Panc1 (cell line): ENCODE measurements around the gene NTRK2. TPM values are rescaled to one million over a fixed set of nuclear protein-coding genes. Genes with fewer than 3 reads are reported as not detected.

Source experiments
- ATAC-seq: fragments of 200-7000 bp; cut with Tn5 transposase; 2 replicates; pipeline ENCODE4 v1.9.1; 2020; ENCODE audit warnings: mild to moderate bottlenecking, moderate library complexity
- BruUV-seq: library from RNA; stranded (reverse); fragments of 400-500 nt; replicated peaks from 2 replicates; lab custom pipeline; 2021; lab: Mats Ljungman, UMichigan
- CTCF ChIA-PET: fragments of 300-600 bp; sonication (Branson Sonifier 250); formaldehyde crosslinking; loops from one replicate; lab custom pipeline; 2022; ENCODE audit warnings: antibody characterized with exemption; lab: Charles Lee
- POLR2A ChIA-PET: fragments of 300-600 bp; sonication (Branson Sonifier 250); formaldehyde crosslinking; loops from one replicate; lab custom pipeline; 2022; ENCODE audit warnings: antibody characterized with exemption; lab: Charles Lee
- DNase-seq: peaks from one replicate; pipeline ENCODE4 v3.0.0-alpha.2; 2010; ENCODE audit warnings: low read depth, low spot score
- H3K27ac ChIP-seq: 2 replicates; pipeline ENCODE4 v1.5.1; 2011; ENCODE audit warnings: mild to moderate bottlenecking, low read length, inconsistent platforms
- H3K27me3 ChIP-seq: fragments of 200-500 bp; sonication (Bioruptor generic); 2 replicates; pipeline ENCODE4 v1.6.0; 2014; ENCODE audit warnings: low read length, inconsistent platforms; ENCODE audit not compliant: control insufficient read depth, insufficient read depth
- H3K36me3 ChIP-seq: fragments of 200-500 bp; sonication (Bioruptor generic); 2 replicates; pipeline ENCODE4 v1.5.1; 2014; ENCODE audit warnings: inconsistent platforms, mild to moderate bottlenecking, low read length, moderate library complexity; ENCODE audit not compliant: control insufficient read depth, insufficient read depth
- H3K4me1 ChIP-seq: 2 replicates; pipeline ENCODE4 v1.5.1; 2011; ENCODE audit warnings: inconsistent platforms, mild to moderate bottlenecking, low read length, moderate library complexity; ENCODE audit not compliant: control insufficient read depth, insufficient read depth
- H3K4me3 ChIP-seq, 2 experiments: 2 replicates each; pipeline ENCODE4 v1.5.1; 2011 to 2012; ENCODE audit warnings: low read depth in 2 of 2, low read length in 2 of 2, mild to moderate bottlenecking in 2 of 2, inconsistent platforms in 1 of 2, moderate library complexity in 1 of 2
- H3K9me3 ChIP-seq: fragments of 200-500 bp; sonication (Bioruptor generic); 2 replicates; pipeline ENCODE4 v1.5.1; 2014; ENCODE audit warnings: low read depth, mild to moderate bottlenecking, inconsistent platforms, low read length, moderate library complexity; ENCODE audit not compliant: control insufficient read depth, insufficient read depth
- CTCF ChIP-seq: fragments of 450-650 bp; IDR thresholded peaks from 2 replicates; pipeline ENCODE4 v1.5.1; 2017; ENCODE audit warnings: mild to moderate bottlenecking
- POLR2AphosphoS5 ChIP-seq: IDR thresholded peaks from 2 replicates; pipeline ENCODE4 v1.6.1; 2012; ENCODE audit warnings: mild to moderate bottlenecking, low read depth, low read length, moderate library complexity
- REST ChIP-seq, 2 experiments: IDR thresholded peaks; 2 replicates each; pipeline ENCODE4 v1.6.1; 2011 to 2012; ENCODE audit warnings: low read depth in 2 of 2, control low read depth in 1 of 2, low read length in 1 of 2, mild to moderate bottlenecking in 1 of 2, moderate library complexity in 1 of 2; ENCODE audit not compliant: insufficient read depth in 1 of 2
- SIN3A ChIP-seq: IDR thresholded peaks from 2 replicates; pipeline ENCODE4 v1.6.1; 2012; ENCODE audit warnings: low read depth, mild to moderate bottlenecking, low read length, moderate library complexity, borderline replicate concordance; ENCODE audit not compliant: insufficient read depth
- TCF7L2 ChIP-seq: IDR thresholded peaks from 2 replicates; pipeline ENCODE4 v1.6.1; 2011; ENCODE audit warnings: mild to moderate bottlenecking, low read depth, low read length, inconsistent platforms
- in situ Hi-C: cut with HindIII; loops from 2 replicates; pipeline ENCODE4 v1.10.0; 2016; ENCODE audit warnings: low sequenced_read_pairs, low pct_unique_long_range_greater_than_20kb
- intact Hi-C: fragments of 100-400 bp; cut with micrococcal nuclease; formaldehyde crosslinking; loops from one replicate; pipeline ENCODE4 v1.10.0; 2022; ENCODE audit not compliant: unreplicated experiment
- total RNA-seq: library from RNA; stranded (reverse); gene quantifications from one replicate; pipeline ENCODE4 v1.2.1, GENCODE V29; 2021; ENCODE audit not compliant: unreplicated experiment

NTRK2 gene
- total RNA-seq, 1 experiment from 2014 or later, result 0.23 TPM

- POLR2A ChIA-PET, result no interaction called here
- in situ Hi-C loops, result no loop called here
- TF ChIP-seq SIN3A (no peak), REST (IDR thresholded peaks at IDR 0.05; ENCODE audit: insufficient read depth in 1 of 2, low read depth in 2 of 2, low read length in 1 of 2) (no peak), CTCF (no peak), TCF7L2 (no peak), POLR2AphosphoS5 (no peak)
- Histone ChIP-seq H3K27me3 (no peaks in the 10 kb centered on the region), H3K36me3 (no peaks in the 10 kb centered on the region), H3K9me3 (no peaks in the 10 kb centered on the region), H3K4me1 (no peaks in the 10 kb centered on the region), H3K27ac (no peak overlapping the region), H3K4me3 (no peak overlapping the region)
- CTCF ChIA-PET, result interaction anchor here (0.8 kb wide), 1 partner anchor 18 kb away, joined by 5 read pairs; no protein-coding TSS in a partner anchor
- ATAC-seq (no peak), DNase-seq (no peak)
- no TSS peak for BruUV-seq
- intact Hi-C loops, result no loop called here
Measured at GRCh38 chr9:84671586-84672521, 2.3 kb downstream of the NTRK2 start.

GRCh38 chr9:84673806-84674205 is 4.3 kb downstream of the NTRK2 start:
- ChIA-PET CTCF (no interaction called here), POLR2A (interaction anchor here (0.6 kb wide), 1 partner anchor 474 kb away, joined by 11 read pairs; no protein-coding TSS in a partner anchor)
- no peaks in the 10 kb centered on the region for H3K9me3 ChIP-seq
- no peak overlapping the region for H3K27ac ChIP-seq
- DNase-seq (no peak), ATAC-seq (no peak)
- BruUV-seq, result no TSS peak
- no peaks in the 10 kb centered on the region for H3K27me3 ChIP-seq
- no peak overlapping the region for H3K4me3 ChIP-seq
- in situ Hi-C loops (no loop called here), intact Hi-C loops (no loop called here)
- no peak for TF ChIP-seq TCF7L2
- no peak for TF ChIP-seq REST (IDR thresholded peaks at IDR 0.05; ENCODE audit: insufficient read depth in 1 of 2, low read depth in 2 of 2, low read length in 1 of 2)
- no peak for TF ChIP-seq POLR2AphosphoS5
- no peak for TF ChIP-seq SIN3A
- TF ChIP-seq CTCF, result no peak
- no peaks in the 10 kb centered on the region for H3K4me1 ChIP-seq
- H3K36me3 ChIP-seq, result no peaks in the 10 kb centered on the region
